HEK293T (cell line): ENCODE results near the gene YEATS4.

Experiments used
- CTCF ChIA-PET: fragments of 350-600 bp; formaldehyde crosslinking; extraction: SDS; loops from one replicate; lab custom pipeline; 2021; ENCODE audit warnings: antibody characterized with exemption, inconsistent platforms; lab: Yijun Ruan, JAX
- POLR2A ChIA-PET: fragments of 350-600 bp; formaldehyde crosslinking; extraction: SDS; loops from one replicate; lab custom pipeline; 2020; ENCODE audit warnings: antibody characterized with exemption, inconsistent platforms; lab: Yijun Ruan, JAX
- DNase-seq: peaks from one replicate; pipeline ENCODE4 v3.0.0; 2012; ENCODE audit warnings: mixed read lengths; ENCODE audit errors: extremely low spot score
- ARNT ChIP-seq: fragments of 450-650 bp; IDR thresholded peaks from 2 replicates; pipeline ENCODE4 v1.6.1; 2017; ENCODE audit warnings: mild to moderate bottlenecking
- BHLHE40 ChIP-seq: fragments of 450-650 bp; IDR thresholded peaks from 2 replicates; pipeline ENCODE4 v1.6.1; 2016; ENCODE audit warnings: mild to moderate bottlenecking, moderate library complexity, borderline replicate concordance
- CTBP1 ChIP-seq: fragments of 450-650 bp; IDR thresholded peaks from 2 replicates; pipeline ENCODE4 v1.6.1; 2016; ENCODE audit warnings: borderline replicate concordance
- ELF4 ChIP-seq: fragments of 450-650 bp; IDR thresholded peaks from 2 replicates; pipeline ENCODE4 v1.6.1; 2017; ENCODE audit warnings: antibody characterized with exemption
- FOXA1 ChIP-seq: fragments of 450-650 bp; IDR thresholded peaks from 2 replicates; pipeline ENCODE4 v1.6.1; 2016; ENCODE audit warnings: mild to moderate bottlenecking
- FOXK2 ChIP-seq: fragments of 450-650 bp; IDR thresholded peaks from 2 replicates; pipeline ENCODE4 v1.6.1; 2016; ENCODE audit warnings: mild to moderate bottlenecking
- FOXM1 ChIP-seq: fragments of 450-650 bp; IDR thresholded peaks from 2 replicates; pipeline ENCODE4 v1.6.1; 2017; ENCODE audit warnings: mild to moderate bottlenecking, borderline replicate concordance
- HDGF ChIP-seq: fragments of 450-650 bp; IDR thresholded peaks from 2 replicates; pipeline ENCODE4 v1.6.1; 2017; ENCODE audit warnings: antibody characterized with exemption, borderline replicate concordance
- L3MBTL2 ChIP-seq: fragments of 450-650 bp; conservative IDR thresholded peaks from 2 replicates; pipeline ENCODE4 v1.6.1; 2016; ENCODE audit warnings: mild to moderate bottlenecking
- LEF1 ChIP-seq: fragments of 450-650 bp; IDR thresholded peaks from 2 replicates; pipeline ENCODE4 v1.6.1; 2017; ENCODE audit warnings: mild to moderate bottlenecking, borderline replicate concordance
- NFRKB ChIP-seq: fragments of 450-650 bp; IDR thresholded peaks from 2 replicates; pipeline ENCODE4 v1.6.1; 2016; ENCODE audit warnings: mild to moderate bottlenecking, moderate library complexity
- SP1 ChIP-seq: fragments of 450-650 bp; IDR thresholded peaks from 2 replicates; pipeline ENCODE4 v1.6.1; 2017
- SUZ12 ChIP-seq: fragments of 450-650 bp; IDR thresholded peaks from 2 replicates; pipeline ENCODE4 v1.6.1; 2016; ENCODE audit warnings: mild to moderate bottlenecking
- TARDBP ChIP-seq: fragments of 450-650 bp; IDR thresholded peaks from 2 replicates; pipeline ENCODE4 v1.6.1; 2016
- ZNF384 ChIP-seq: fragments of 450-650 bp; IDR thresholded peaks from 2 replicates; pipeline ENCODE4 v1.6.1; 2016
- TF ChIP-seq, protein P1 (sequence below): fragments of 450-650 bp; IDR thresholded peaks from 2 replicates; pipeline ENCODE4 v1.6.1; 2016

The YEATS4 gene

DNA sequence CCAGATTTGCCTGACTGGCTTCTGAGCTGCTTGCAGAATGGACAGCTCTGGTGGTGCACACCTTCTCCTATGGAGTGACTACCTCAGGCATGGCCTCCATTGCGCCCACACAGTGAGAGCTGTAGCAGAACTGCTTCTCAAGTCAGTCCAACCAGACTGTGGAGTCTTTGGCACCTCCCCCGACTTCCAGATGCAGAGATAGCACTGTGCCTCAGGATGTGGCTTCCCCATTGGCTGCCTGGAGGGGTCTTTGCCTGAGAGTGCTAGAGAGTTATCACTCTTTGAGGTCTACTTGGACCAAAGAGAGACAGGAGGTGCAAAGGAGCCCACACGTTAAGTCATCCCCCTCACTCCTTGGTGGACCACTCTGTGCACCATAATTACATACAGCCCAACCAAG, 65.9 kb downstream of the YEATS4 start:
- CTCF ChIA-PET: no interaction called here
- POLR2A ChIA-PET: no interaction called here
- TF ChIP-seq, protein P1, sequence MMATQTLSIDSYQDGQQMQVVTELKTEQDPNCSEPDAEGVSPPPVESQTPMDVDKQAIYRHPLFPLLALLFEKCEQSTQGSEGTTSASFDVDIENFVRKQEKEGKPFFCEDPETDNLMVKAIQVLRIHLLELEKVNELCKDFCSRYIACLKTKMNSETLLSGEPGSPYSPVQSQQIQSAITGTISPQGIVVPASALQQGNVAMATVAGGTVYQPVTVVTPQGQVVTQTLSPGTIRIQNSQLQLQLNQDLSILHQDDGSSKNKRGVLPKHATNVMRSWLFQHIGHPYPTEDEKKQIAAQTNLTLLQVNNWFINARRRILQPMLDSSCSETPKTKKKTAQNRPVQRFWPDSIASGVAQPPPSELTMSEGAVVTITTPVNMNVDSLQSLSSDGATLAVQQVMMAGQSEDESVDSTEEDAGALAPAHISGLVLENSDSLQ: no peak
- TF ChIP-seq FOXM1 (no peak), ARNT (no peak), SUZ12 (no peak), ZNF384 (no peak), NFRKB (no peak), BHLHE40 (no peak), TARDBP (no peak), L3MBTL2 (no peak), SP1 (no peak)
- DNase-seq: no peak

DNA sequence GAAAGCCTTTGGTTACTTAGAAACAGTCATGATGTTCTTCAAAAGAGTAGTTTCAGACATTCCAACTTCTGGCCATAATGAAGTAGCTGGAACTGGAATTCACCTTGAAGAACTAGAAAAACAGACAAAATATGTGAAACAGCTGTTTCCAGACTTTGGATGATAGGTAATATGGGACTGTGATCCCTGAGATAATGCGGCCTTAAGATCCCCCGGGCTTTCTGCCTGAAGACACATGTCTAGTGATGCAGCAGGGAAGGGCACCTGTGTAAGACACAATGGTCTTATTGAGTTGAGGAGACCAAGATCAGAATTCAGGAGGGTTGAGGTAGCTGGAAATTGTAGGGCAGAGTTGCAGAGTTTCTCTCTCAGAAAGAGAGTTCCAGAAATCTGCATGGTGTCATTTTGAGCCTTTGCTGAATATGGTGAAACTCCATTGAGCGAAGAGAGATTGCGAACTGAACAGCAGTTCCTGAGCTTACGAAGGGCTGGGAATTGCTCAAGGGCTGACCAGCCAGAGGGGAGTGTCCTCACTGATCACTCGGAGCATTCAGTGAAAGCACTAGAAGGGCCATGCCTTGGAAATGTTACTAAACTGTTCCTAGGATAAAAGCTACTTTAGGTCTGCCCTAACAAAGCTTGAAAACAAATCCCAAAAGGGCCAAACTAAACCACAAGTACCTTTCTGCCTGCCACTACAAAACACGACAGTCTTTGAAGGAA, 69.0 kb downstream of the YEATS4 start:
- TF ChIP-seq ELF4: no peak
- DNase-seq: no peak
- ChIA-PET POLR2A (no interaction called here), CTCF (interaction anchor here (1.1 kb wide), 1 partner anchor 142 kb away, joined by 3 read pairs; no protein-coding TSS in a partner anchor)

DNA sequence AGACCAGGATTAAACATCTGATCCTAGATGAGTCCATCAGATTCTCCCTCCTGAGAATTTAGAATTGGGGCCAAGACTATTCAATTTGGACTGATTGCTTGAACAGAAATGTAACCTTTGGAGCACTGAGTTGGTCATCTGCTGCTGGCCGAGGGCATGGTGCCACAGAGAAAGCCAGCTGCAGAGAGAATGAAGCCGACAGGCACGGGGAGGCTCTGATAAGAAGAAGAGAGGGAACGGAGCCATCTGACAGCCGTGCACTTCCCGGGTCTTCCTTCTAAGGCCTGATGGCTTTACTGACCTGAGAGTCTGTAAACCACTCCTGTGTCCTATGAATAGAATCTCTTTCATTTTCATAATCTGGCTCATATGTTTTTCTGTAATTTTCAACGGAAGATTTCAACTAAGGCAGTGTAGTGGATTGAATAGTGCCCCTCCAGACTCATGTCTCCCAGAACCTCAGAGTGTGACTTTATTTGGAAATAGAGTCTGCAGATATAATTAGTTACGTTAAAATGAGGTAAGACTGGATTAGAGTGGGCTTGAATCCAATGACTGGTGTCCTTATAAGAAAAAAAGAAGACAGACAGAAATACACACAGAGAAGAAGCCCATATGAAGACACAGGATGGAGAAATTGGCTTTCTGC, 71.5 kb downstream of the YEATS4 start:
- POLR2A ChIA-PET: no interaction called here
- CTCF ChIA-PET: no interaction called here
- no peak for TF ChIP-seq ARNT
- TF ChIP-seq SP1: no peak
- no peak for TF ChIP-seq FOXK2
- TF ChIP-seq, protein P1: no peak
- no peak for TF ChIP-seq CTBP1
- TF ChIP-seq NFRKB: no peak
- TF ChIP-seq FOXA1: no peak
- no peak for TF ChIP-seq FOXM1
- TF ChIP-seq TARDBP: no peak
- no peak for TF ChIP-seq BHLHE40
- no peak for TF ChIP-seq HDGF
- no peak for TF ChIP-seq ELF4
- no peak for TF ChIP-seq L3MBTL2
- TF ChIP-seq LEF1: no peak
- TF ChIP-seq ZNF384: no peak
- TF ChIP-seq SUZ12: no peak
- DNase-seq: no peak

DNA sequence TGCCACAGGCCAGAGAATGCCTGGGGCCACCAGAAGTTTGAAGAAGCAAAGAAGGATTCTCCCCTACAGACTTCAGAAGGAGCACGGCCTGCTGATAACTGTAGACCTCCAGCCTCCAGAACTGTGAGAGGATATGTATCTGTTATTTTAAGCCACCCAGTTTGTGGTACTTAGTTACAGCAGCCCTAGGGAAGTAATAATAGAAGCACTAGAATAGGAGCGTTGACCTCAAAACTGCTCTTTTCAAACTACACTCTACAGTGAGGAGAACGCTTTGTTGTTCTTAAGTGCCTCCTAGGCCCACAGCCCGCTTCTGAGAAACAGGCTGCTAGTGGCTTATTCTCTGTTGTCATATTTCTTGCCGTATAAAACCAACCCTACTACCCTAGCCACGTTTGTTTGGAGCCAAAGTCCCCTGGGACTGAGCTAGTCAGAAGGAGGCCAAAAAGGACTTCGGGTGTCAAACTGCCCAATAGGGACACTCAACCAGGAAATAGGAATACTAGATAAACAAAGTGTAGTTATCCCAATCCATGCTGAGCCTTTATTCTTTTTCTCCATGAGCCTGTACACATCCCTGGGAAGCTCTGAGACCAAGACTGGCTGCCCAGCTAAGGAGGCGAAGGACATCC, 72.2 kb downstream of the YEATS4 start:
- TF ChIP-seq CTBP1: no peak
- TF ChIP-seq FOXA1: no peak
- TF ChIP-seq FOXM1: no peak
- no peak for TF ChIP-seq SP1
- CTCF ChIA-PET: no interaction called here
- POLR2A ChIA-PET: no interaction called here
- no peak for DNase-seq

DNA sequence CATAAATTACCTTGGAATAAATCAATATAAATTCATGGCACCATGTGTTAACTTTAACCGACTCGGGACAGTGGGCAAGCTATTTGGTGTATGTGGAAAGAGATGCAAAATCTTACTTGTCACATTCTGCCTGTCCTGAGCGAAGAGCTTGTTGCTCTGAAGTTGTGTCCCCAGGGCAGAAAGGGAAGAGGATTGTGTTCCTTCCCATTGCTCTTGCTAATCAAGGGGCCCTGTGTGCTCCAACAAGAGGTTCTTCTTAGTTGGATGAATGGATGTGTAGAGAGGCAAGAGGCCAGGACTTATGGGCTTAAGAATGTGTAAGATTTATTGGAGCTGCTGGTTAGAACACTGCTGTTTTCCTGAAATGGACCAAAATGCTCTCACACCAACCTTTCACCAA, 74.1 kb downstream of the YEATS4 start:
- POLR2A ChIA-PET: no interaction called here

DNA sequence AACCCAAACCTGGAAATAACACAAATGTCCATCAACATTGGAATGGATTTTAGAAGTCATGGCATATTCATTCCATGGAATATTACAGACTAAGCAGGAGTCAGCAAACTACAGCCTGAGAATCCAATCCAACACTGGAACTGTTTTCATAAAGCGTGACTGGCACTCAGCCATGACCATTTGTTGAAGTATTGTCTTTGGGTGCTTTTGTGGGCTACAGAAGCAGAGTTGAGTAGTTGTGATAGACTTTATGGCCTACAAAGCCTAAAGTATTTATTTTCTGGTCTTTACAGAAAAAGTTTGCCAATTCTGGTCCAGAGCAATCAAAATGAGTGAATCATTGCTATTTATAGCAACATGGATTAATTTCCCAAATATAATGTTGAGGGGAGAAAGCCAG, 76.1 kb downstream of the YEATS4 start:
- no peak for DNase-seq
- POLR2A ChIA-PET: no interaction called here
- CTCF ChIA-PET: no interaction called here
- TF ChIP-seq TARDBP (no peak), SP1 (no peak), BHLHE40 (no peak), SUZ12 (no peak), ELF4 (no peak), ZNF384 (no peak), LEF1 (no peak), HDGF (no peak), CTBP1 (no peak), ARNT (no peak), FOXM1 (no peak), FOXK2 (no peak), FOXA1 (no peak)
- TF ChIP-seq, protein P1: no peak

More for the DNA sequence above, 74.1 kb downstream of the YEATS4 start:
- DNase-seq: no peak
- CTCF ChIA-PET: no interaction called here
- TF ChIP-seq, protein P1: no peak
- TF ChIP-seq LEF1 (no peak), NFRKB (no peak), FOXK2 (no peak), SP1 (no peak), FOXA1 (no peak), L3MBTL2 (no peak), ELF4 (no peak), CTBP1 (no peak), ZNF384 (no peak), BHLHE40 (no peak), ARNT (no peak), HDGF (no peak), FOXM1 (no peak)
